Measurements from ENCODE around the gene TRIM9. TPM values are rescaled to one million over a fixed set of nuclear protein-coding genes. Genes with fewer than 3 reads are reported as not detected.

The TRIM9 gene
- total RNA-seq, 2 donors from 2014 or later, result 0.44 to 1.3 TPM

DNA sequence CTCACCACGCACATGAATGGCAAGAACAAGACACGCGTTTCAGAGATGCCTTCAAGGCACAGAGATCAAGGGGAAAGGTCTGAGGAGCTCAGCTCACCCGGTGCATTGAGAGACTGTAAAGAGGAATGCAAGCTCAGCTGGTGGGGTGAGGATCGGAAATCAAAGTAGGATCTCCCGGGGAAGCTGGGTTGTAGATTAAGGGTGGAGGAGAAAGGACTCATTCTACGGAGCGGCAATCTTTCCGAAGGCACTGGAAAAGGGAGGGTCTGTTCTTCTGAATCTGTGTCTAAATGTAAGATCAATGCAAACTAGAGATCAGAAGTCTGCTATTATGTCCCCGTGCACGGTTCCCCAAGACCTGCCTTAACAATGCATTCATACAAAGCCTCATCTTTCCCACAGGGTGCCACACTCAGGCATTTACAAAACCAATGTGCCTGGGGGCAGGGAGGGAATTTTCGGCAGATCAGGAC is 109.0 kb downstream of the TRIM9 start:
- TF ChIP-seq, protein P1, sequence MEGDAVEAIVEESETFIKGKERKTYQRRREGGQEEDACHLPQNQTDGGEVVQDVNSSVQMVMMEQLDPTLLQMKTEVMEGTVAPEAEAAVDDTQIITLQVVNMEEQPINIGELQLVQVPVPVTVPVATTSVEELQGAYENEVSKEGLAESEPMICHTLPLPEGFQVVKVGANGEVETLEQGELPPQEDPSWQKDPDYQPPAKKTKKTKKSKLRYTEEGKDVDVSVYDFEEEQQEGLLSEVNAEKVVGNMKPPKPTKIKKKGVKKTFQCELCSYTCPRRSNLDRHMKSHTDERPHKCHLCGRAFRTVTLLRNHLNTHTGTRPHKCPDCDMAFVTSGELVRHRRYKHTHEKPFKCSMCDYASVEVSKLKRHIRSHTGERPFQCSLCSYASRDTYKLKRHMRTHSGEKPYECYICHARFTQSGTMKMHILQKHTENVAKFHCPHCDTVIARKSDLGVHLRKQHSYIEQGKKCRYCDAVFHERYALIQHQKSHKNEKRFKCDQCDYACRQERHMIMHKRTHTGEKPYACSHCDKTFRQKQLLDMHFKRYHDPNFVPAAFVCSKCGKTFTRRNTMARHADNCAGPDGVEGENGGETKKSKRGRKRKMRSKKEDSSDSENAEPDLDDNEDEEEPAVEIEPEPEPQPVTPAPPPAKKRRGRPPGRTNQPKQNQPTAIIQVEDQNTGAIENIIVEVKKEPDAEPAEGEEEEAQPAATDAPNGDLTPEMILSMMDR (IDR thresholded peaks at IDR 0.05), result no peak
- H3K4me1 ChIP-seq, result no peaks in the 10 kb centered on the region
- DNase-seq (ENCODE audit: low spot score), result no peak
- no peak overlapping the region for H3K27ac ChIP-seq
- H3K9me3 ChIP-seq, result no peaks in the 10 kb centered on the region
- no peak overlapping the region for H3K4me3 ChIP-seq
- no peaks in the 10 kb centered on the region for H3K36me3 ChIP-seq
- H3K27me3 ChIP-seq, result no peaks in the 10 kb centered on the region

DNA sequence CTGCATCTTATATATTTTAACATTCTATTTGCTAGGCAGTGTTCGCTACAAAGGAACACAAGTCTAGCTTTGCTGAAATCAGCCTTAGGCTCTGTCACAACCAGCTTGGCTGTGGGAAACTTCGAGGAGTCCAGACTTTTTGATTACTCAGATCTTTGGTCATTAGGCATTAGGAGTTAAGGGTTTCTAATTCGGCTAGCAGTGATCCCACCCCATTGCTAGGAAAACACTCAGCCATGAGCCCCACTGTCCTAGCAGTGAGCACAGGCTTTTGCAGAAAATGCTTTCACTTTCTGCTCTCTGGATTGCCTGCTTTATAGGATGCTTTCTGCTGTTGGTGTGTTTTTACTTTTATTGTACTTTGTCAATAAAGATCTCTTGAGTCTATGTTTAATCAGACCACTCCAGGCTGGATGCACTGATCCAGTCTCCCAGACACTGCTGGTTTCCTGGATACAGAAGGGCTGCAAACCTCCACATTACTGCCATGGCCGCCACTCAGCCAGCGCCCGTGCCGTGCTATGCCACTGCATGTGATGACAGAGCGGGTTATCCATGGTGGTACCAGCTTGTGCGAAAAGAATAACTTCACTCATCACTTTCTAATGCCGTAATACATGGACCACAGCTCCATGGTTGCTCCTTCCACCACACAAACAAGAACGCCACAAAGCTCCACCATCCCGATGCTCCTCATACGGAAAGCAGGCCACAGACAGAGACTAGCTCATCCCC is 109.6 kb downstream of the TRIM9 start:
- no peaks in the 10 kb centered on the region for H3K9me3 ChIP-seq
- no peak overlapping the region for H3K4me3 ChIP-seq
- H3K27me3 ChIP-seq, result no peaks in the 10 kb centered on the region
- TF ChIP-seq, protein P1 (IDR thresholded peaks at IDR 0.05), result no peak
- H3K36me3 ChIP-seq, result no peaks in the 10 kb centered on the region
- DNase-seq (ENCODE audit: low spot score), result no peak
- no peaks in the 10 kb centered on the region for H3K4me1 ChIP-seq
- no peak overlapping the region for H3K27ac ChIP-seq

DNA sequence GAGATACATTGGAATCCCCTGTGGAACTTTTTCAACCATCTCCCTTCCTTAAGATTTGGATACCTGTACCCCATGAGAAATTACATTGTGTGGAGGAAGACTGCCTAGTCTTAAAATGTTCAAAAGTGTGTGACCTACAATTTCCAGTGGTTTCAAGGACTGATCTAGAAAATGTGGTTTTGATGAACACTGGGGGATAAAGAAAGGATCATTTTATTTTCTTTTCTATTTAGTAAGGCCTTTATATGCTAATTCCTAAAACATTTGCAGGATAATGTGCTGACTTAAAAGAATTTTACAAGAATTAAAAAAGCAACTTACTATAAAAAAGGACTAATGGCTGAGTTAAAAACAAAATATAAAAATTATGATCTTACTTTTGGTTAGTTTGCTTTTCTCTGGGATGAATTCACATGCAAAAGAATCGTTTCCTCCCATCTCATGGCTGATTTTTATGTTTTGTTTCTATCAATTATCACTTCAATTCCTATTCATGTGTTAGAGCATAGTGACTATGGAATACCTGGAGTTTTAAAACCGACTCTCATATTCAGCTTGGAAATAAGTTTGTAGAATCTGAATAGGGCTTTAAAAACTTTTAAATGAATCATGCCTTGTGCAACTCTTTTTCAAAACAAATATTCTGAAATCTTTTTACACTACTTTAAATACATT is 110.7 kb downstream of the TRIM9 start:
- Histone ChIP-seq H3K9me3 (no peaks in the 10 kb centered on the region), H3K4me1 (no peaks in the 10 kb centered on the region), H3K4me3 (no peak overlapping the region), H3K36me3 (no peaks in the 10 kb centered on the region), H3K27me3 (no peaks in the 10 kb centered on the region), H3K27ac (no peak overlapping the region)
- TF ChIP-seq, protein P1 (IDR thresholded peaks at IDR 0.05), result no peak
- DNase-seq (ENCODE audit: low spot score), result no peak

DNA sequence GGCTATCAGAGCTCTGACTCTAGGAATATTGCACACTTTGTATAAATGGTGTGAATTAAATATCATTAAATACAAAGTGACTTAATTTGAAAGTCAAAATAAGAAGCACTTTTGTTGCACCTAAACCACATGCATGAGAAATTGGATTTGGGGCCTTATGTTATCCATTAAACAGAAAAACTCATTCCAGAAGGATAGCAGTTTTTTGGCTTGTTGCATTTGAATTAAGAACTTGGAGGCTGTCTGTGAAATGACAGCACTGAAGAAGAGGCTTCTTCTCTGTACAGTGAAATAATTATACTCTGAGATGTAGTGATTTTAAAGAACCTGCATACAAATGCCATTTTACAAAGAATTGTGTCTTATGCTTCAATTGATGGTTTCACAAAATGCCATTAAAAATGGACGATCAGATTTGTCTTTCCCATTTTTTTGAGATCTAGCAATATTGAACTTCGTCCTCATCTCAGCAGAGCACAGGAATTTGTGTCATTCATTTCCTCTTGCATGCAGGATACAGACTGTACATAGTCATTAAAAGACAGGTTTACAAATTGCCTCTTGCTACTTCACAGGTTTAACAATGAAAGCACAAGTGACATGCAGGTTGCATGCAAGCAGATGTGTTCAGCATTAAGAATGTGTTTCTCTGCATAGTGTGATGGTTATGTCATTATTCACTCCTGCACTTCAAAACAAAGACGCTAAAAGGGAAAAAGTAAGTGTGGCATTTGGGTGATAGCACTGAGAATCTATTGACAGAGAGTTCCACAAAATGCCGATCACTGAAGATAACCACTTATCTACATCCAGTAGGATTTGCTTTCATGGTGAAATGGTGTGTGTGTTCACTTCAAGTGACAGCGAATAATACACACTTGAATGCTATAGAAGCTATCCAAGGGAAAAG is 114.7 kb downstream of the TRIM9 start:
- H3K4me3 ChIP-seq, result no peak overlapping the region
- H3K36me3 ChIP-seq, result no peaks in the 10 kb centered on the region
- no peak overlapping the region for H3K27ac ChIP-seq
- no peaks in the 10 kb centered on the region for H3K9me3 ChIP-seq
- no peaks in the 10 kb centered on the region for H3K27me3 ChIP-seq
- TF ChIP-seq, protein P1 (IDR thresholded peaks at IDR 0.05), result no peak
- DNase-seq (ENCODE audit: low spot score), result no peak
- H3K4me1 ChIP-seq, result no peaks in the 10 kb centered on the region

DNA sequence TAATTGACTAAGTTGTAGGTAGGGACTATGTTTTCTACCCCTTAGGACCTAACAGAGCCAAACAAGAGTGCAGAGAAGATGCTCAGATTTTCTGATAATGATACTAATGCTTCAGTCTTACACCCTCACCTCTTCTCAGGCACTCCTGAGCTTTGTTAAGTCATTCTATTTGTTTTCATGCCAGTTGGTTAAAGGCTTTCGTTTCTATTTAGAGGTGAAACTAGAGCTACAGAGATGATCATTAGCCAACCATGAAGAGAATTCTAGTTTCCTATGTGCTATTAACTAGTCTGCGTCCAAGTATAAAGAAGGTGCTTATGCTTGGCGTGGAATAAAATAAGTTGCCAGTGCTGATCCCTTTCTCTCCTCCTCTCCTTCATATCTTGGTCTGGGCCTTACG is 116.0 kb downstream of the TRIM9 start:
- no peak overlapping the region for H3K27ac ChIP-seq

More for the DNA sequence above, 116.0 kb downstream of the TRIM9 start:
- Histone ChIP-seq H3K4me3 (no peak overlapping the region), H3K36me3 (no peaks in the 10 kb centered on the region), H3K27me3 (no peaks in the 10 kb centered on the region), H3K9me3 (no peaks in the 10 kb centered on the region), H3K4me1 (no peaks in the 10 kb centered on the region)
- TF ChIP-seq, protein P1 (IDR thresholded peaks at IDR 0.05), result no peak
- no peak for DNase-seq (ENCODE audit: low spot score)

Measured in right atrium auricular region (tissue), 2 donors.